ENCODE data around the gene G6PC1.
"Not testable (repeated sequence)": the region's sequence is repeated elsewhere in the genome, so short reads cannot be mapped to it uniquely, and the experiment has no call there.

The G6PC1 gene

GRCh38 chr17:42900460-42901331 is at the start of gene G6PC1:
G6PC1 (plus strand) TSS chr17:42900799; CDS start chr17:42900877, 78 bp downstream.
- DNase-seq = peak in 1 of 2 donors; percentile 10

DNA sequence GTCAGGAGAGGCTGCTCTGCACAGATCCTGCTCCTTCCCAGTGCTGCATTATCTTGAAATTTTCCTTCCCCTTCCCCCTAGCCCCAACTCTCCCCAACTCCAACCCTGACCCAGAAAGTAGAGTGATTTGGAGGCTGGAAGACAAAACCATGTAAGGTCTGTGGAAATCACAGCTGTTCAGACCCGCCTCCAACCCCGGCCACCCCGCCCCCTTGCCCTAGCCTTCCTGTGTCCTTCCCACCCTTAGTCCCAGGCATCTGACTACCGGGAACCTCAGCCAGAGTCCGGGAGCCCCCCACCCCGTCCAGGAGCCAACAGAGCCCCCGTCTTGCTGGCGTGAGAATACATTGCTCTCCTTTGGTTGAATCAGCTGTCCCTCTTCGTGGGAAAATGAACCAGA is 49.6 kb upstream of the G6PC1 start, which contains the start of gene AOC3:
AOC3 (plus strand) TSS at position 246 of the 400 bp plus-strand sequence; CDS start at position 391, 145 bp downstream.
- DNase-seq = no peak

DNA sequence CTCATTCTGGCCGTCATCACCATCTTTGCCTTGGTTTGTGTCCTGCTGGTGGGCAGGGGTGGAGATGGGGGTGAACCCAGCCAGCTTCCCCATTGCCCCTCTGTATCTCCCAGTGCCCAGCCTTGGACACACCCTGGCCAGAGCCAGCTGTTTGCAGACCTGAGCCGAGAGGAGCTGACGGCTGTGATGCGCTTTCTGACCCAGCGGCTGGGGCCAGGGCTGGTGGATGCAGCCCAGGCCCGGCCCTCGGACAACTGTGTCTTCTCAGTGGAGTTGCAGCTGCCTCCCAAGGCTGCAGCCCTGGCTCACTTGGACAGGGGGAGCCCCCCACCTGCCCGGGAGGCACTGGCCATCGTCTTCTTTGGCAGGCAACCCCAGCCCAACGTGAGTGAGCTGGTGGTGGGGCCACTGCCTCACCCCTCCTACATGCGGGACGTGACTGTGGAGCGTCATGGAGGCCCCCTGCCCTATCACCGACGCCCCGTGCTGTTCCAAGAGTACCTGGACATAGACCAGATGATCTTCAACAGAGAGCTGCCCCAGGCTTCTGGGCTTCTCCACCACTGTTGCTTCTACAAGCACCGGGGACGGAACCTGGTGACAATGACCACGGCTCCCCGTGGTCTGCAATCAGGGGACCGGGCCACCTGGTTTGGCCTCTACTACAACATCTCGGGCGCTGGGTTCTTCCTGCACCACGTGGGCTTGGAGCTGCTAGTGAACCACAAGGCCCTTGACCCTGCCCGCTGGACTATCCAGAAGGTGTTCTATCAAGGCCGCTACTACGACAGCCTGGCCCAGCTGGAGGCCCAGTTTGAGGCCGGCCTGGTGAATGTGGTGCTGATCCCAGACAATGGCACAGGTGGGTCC is 49.0 kb upstream of the G6PC1 start:
- not testable (repeated sequence) for DNase-seq

- DNase-seq = no peak
These were observed 48.2 kb upstream of the G6PC1 start for GRCh38 chr17:42852351-42852750.

GRCh38 chr17:42853004-42853403 is 47.6 kb upstream of the G6PC1 start:
- peak; percentile 25 to 50 for DNase-seq

DNA sequence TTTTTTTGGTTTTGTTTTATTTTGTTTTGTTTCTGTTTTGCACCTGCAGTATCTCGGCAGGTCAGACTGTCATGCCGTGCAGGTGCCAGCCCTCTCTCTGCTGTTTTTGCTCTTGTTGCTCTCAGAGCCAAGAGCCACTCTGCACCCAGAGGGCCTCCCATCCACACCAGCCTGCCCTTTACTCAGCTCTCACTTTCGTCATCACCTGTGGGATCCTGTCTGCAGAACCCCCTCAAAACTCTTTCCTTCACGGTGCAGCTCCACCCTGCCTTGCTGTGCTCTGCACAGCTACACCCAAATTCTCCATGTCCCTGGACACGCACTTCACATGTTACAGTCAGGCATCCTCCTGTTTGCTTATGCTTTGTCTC is 47.0 kb upstream of the G6PC1 start:
- DNase-seq = no peak

DNA sequence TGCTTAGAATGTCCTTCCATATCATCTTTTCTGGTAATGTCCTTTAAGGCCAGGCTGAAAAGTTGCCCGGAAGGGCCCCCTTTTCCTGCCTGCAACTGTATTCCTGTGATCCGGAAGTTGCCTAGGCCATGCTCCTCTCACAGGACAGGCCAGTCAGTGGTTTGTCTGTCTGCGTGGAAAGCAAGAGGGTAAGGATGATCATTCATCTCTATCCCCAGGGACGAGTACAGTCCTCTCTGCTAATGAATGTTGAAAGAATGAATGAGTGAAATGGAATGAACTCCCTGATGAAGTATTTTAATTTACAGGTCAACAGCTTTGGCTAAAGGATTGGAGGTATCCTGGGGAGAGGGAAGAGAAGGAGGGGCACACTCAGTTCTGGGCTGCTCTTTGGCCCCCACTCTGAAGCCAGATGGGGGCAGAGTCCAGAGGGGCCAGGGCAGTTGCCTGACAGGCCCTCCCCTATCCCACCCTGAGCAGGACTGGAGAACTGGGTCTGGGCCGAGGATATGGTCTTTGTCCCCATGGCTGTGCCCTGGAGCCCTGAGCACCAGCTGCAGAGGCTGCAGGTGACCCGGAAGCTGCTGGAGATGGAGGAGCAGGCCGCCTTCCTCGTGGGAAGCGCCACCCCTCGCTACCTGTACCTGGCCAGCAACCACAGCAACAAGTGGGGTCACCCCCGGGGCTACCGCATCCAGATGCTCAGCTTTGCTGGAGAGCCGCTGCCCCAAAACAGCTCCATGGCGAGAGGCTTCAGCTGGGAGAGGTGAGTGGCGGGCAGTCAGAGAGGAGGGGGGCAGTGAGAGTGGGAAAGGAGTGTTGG is 46.4 kb upstream of the G6PC1 start:
- no peak for DNase-seq

GRCh38 chr17:42855048-42855596 is 45.5 kb upstream of the G6PC1 start:
- peak; percentile 46 to 58 for DNase-seq

- DNase-seq = not testable (repeated sequence)
These were observed 44.5 kb upstream of the G6PC1 start for GRCh38 chr17:42856093-42856492.

DNA sequence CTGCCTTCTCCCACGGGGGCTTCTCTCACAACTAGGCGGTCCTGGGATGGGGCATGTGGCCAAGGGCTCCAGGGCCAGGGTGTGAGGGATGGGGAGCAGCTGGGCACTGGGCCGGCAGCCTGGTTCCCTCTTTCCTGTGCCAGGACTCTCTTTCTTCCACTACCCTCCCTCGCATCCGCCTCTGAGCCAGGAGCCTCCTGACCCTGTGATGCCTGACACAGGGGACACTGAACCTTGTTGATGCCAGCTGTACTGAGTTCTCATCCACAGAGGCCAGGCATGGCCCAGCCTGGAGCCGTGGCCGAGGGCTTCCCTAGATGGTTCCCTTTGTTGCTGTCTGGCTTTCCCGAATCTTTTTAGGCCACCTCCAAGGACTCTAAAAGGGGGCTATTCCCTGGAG is 44.1 kb upstream of the G6PC1 start:
- not testable (repeated sequence) for DNase-seq

DNA sequence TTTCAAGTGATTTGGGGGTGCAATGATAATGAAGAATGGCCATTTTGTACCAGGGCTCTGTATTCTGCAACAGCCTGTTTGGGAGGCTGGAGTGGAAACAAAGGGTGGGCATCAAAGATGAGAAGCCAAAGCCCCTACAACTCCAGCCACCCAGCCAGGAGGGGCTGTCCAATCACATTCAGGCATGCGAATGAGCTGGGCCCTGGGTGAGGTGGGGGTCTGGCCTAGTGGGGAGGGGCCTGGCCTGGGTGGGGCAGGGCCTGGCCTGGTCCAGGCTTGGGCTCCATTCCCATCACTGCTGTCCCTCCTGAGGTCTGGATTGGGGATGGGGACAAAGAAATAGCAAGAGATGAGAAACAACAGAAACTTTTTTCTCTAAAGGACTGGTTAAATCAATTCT is 43.2 kb upstream of the G6PC1 start:
- no peak for DNase-seq

GRCh38 chr17:42865638-42866094 is 34.9 kb upstream of the G6PC1 start:
- DNase-seq = no peak

GRCh38 chr17:42866216-42866615 is 34.4 kb upstream of the G6PC1 start:
- no peak for DNase-seq

DNA sequence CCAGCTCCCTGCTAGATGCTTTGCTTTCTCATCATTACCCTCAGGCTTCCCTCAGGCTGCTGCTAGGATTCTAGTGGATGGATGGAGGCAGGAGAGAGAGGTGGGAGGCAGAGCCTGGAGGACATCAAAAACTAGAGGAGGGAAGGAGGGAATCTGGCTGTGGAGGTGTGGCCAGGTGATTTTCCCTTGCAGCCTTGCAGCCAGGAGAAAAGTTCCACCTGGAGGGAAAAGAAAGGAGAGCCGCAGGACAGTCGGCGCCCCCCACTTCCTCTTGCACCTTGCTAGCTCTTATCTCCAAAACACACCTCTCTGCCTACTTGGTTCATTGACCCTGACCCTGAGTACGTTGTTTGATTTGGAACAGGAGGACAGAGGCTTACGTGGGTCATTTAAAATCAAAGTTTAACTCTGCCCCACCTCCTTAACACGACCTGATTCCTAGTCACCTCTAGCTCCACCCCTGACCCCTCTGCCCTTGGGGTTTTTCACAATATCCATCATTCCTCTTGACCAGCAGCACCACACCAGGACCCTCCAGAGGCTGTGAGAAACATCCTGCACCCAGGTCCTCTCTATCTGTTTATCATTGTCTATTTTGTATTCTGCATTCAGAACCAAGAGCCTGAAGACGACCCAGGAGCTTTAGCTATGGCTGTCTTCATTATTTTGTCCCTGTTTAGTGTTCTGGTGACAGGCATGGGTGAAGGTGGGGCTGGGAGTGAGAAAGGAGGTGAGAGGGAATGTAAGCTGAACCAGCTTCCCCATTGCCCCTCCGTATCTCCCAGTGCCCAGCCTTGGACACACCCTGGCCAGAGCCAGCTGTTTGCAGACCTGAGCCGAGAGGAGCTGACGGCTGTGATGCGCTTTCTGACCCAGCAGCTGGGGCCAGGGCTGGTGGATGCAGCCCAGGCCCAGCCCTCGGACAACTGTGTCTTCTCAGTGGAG is 33.7 kb upstream of the G6PC1 start:
- DNase-seq = no peak

DNA sequence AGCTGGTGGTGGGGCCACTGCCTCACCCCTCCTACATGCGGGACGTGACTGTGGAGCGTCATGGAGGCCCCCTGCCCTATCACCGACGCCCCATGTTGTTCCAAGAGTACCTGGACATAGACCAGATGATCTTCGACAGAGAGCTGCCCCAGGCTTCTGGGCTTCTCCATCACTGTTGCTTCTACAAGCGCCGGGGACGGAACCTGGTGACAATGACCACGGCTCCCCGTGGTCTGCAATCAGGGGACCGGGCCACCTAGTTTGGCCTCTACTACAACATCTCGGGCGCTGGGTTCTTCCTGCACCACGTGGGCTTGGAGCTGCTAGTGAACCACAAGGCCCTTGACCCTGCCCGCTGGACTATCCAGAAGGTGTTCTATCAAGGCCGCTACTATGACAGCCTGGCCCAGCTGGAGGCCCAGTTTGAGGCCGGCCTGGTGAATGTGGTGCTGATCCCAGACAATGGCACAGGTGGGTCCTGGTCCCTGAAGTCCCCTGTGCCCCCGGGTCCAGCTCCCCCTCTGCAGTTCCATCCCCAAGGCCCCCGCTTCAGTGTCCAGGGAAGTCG is 32.8 kb upstream of the G6PC1 start:
- not testable (repeated sequence) for DNase-seq

- DNase-seq = no peak
These were observed 32.3 kb upstream of the G6PC1 start for GRCh38 chr17:42868338-42868737.

- no peak for DNase-seq
These were observed 29.0 kb upstream of the G6PC1 start for GRCh38 chr17:42871647-42872046.

DNA sequence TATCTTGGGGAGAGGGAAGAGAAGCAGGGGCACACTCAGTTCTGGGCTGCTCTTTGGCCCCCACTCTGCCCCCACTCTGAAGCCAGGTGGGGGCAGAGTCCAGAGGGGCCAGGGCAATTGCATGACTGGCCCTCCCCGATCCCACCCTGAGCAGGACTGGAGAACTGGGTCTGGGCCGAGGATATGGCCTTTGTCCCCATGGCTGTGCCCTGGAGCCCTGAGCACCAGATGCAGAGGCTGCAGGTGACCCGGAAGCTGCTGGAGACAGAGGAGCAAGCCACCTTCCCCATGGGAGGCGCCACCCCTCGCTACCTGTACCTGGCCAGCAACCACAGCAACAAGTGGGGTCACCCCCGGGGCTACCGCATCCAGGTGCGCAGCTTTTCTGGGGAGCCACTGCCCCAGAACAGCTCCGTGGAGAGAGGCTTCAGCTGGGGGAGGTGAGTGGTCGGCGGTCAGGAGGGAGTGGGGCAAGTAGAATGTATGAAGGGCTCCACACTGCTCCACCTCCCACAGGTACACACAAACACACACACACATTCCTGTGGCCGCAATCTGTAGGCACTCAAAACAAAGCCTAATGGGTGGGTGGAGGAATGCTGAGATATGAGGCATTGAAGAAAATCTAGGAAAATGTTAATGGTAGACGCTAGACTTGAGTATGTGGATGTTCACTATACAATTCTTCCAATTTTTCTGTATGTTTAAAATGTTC is 28.2 kb upstream of the G6PC1 start:
- DNase-seq = no peak

DNA sequence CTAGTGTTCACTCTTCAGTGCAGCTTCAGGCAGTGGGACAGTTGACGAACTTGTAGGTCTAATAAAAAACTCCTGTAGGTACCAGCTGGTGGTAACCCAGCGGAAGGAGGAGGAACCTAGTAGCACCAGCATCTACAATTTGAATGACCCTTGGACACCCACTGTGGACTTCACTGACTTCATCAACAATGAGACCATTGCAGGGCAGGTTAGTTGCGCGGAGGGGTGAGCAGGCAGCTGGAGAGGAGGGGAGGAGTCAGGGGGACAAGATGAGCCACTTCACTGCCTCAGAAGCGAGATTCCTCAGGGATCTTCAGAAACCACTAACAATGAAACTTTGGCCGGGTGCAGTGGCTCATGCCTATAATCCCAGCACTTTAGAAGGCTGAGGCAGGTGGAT is 27.3 kb upstream of the G6PC1 start:
- DNase-seq = no peak
